IMR-90 (cell line): Measurements from ENCODE around the gene PTPRG.

ENCODE experiments used
- CHD1 ChIP-seq: IDR thresholded peaks from 2 replicates; pipeline ENCODE4 v1.6.1; 2012; ENCODE audit warnings: low read depth, low read length, improper control_type of control experiment
- CTCF ChIP-seq: conservative IDR thresholded peaks from 2 replicates; pipeline ENCODE4 v1.5.1; 2012; ENCODE audit warnings: mild to moderate bottlenecking, low read depth, low read length, improper control_type of control experiment
- POLR2A ChIP-seq: IDR thresholded peaks from 2 replicates; pipeline ENCODE4 v1.6.1; 2012; ENCODE audit warnings: mild to moderate bottlenecking, low read depth, low read length
- RAD21 ChIP-seq: IDR thresholded peaks from 2 replicates; pipeline ENCODE4 v1.6.1; 2012; ENCODE audit warnings: low read length, improper control_type of control experiment

GRCh38 chr3:61628636-61629035, 67.3 kb downstream of the PTPRG start:
- TF ChIP-seq POLR2A = no peak
- TF ChIP-seq CHD1 = no peak
- no peak for TF ChIP-seq RAD21
- TF ChIP-seq CTCF = no peak
